HG03520 (cell line): ENCODE data around the gene CCDC144A.
"Not testable (repeated sequence)": the region's sequence is repeated elsewhere in the genome, so short reads cannot be mapped to it uniquely, and the experiment has no call there.

Source experiments
- ATAC-seq: cut with Tn5 transposase; IDR thresholded peaks from one replicate; pipeline ENCODE4 v1.9.1; 2021; ENCODE audit warnings: mild to moderate bottlenecking, moderate library complexity; ENCODE audit not compliant: unreplicated experiment

The CCDC144A gene, protein sequence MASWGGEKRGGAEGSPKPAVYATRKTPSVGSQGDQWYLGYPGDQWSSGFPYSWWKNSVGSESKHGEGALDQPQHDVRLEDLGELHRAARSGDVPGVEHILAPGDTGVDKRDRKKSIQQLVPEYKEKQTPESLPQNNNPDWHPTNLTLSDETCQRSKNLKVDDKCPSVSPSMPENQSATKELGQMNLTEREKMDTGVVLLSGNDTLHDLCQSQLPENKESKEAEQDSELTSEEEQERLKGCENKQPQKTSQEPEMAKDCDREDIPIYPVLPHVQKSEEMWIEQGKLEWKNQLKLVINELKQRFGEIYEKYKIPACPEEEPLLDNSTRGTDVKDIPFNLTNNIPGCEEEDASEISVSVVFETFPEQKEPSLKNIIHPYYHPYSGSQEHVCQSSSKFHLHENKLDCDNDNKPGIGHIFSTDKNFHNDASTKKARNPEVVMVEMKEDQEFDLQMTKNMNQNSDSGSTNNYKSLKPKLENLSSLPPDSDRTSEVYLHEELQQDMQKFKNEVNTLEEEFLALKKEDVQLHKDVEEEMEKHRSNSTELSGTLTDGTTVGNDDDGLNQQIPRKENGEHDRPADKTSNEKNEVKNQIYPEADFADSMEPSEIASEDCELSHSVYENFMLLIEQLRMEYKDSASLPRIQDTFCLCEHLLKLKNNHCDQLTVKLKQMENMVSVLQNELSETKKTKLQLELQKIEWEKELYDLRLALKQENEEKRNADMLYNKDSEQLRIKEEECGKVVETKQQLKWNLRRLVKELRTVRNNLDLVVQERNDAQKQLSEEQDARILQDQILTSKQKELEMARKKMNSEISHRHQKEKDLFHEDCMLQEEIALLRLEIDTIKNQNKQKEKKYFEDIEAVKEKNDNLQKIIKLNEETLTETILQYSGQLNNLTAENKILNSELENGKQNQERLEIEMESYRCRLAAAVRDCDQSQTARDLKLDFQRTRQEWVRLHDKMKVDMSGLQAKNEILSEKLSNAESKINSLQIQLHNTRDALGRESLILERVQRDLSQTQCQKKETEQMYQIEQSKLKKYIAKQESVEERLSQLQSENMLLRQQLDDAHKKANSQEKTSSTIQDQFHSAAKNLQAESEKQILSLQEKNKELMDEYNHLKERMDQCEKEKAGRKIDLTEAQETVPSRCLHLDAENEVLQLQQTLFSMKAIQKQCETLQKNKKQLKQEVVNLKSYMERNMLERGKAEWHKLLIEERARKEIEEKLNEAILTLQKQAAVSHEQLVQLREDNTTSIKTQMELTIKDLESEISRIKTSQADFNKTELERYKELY (N-terminal part only)

DNA sequence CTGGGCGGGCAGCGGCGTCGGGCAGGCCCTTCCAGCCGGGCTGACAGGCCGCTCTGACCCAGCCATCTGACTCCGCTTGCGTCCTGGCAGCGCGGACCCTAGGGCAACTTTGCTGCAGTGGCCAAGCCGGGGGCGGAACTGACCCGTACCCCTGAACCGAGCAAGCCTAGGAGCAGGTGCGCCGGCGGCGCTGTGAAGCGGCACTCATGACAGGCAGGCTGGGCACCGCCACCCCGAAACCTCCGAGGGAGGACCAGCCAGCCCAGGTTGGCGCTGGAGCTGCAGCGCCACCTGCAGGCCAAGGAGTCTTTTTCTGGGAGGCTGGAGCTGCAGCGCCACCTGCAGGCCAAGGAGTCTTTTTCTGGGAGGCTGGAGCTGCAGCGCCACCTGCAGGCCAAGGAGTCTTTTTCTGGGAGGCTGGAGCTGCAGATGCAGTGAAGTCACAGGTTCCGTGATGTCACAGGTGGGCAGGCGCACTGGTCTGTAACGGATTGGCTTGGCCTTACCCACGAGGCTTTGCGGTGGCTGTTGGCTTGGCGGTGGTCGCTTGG, at the start of gene CCDC144A:
TSS of gene CCDC144A (plus strand) at position 511 of the 551 bp plus-strand sequence. CDS start 160 bp downstream, outside the sequence.
- ATAC-seq: not testable (repeated sequence)

DNA sequence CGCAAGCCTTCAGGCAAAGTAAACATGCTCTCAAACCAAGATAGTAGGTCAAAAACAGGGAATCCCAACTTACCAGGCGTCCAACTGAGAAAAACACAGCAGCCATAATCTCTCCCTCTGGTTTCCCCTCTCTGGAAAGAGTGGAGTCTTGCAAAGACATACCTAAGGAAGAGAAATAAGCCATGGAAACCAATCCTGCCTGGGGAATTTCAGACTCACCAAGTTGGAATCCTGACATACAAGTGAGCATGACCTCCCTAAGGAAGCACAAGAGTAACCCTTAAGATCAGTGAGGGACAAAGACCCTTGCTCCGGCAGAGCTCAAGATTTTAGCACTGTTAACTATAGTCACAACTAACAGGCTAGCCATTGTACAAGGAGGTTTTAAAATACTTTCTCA, 40.5 kb upstream of the CCDC144A start:
- no peak for ATAC-seq

DNA sequence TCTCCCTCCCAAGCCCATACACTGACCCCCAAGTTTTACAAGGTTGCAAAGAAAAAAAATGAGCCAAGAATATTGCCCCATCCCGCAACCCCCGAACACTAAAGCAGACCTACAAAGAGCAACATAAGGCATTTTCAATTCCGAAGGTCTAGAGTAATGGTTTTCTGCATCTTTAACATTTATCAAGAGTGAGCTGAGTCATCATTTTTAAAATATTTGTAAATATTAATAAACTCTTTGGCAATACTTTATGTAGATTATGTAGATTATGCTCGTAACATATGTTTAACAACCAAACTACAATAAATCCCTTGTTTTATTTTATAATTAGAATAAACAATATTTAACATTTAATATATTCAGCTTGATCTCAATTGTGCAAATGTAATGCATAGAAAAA, 37.8 kb upstream of the CCDC144A start:
- ATAC-seq: no peak

DNA sequence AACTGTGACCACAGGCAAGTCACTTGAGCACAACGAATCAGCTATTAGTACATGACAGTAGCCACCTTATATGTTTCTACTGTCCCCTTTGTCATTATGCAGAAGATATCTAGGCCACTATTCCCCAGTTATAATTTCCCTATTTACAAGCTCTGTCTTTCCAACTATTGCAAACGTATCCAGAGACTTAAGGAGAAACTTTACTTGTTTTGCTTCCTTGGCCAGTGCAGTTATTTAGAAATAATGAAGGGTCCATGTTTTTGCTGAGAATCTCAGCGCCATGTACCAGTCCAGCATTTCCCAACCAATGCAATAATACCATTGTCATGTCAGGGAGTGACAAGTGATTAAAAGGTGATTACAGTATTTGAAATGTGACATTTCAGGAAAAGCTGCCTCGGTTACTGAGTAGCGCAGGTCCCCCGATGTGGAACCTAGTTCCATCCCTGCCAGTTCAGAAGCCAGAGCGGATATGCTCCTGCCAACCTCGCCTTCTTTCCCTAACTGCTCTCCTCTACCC, 37.1 kb upstream of the CCDC144A start:
- ATAC-seq: no peak

DNA sequence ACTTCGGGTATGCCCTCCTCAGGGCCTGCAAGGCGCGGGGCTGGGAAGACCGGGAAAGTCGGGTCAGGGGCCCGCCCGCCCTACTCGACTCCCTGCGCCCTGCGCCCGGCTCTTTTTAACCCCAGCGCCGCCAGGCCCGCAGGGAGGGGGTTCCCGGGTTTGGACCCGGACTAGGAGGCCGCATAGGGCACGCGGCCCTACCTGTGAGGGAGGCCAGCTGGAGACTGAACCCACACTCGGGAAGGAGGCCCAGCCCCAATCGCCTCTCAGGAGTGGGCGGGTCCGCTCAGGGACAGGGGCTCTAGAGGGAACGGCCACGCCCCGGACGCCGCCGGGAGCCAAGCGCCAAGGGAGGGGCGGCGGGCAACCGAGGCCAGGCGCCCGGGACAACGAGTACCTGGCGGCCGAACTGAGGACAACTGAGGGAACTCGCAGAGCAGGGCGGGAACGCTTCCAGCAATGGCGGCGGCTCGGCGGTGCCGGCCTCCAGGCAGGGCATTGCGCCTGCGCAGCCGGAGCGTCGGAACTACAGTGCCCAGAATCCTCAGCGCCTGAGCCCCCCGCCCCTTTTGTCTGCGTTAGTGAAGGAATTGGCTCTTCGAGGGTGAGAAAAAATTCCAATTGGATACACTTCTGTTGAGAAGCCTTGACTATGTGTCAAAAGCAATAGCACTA, 36.5 kb upstream of the CCDC144A start, which contains the start of gene ZNF624:
TSS of gene ZNF624 (minus strand) at position 484 of the 675 bp plus-strand sequence.
- peak; percentile 92 for ATAC-seq

DNA sequence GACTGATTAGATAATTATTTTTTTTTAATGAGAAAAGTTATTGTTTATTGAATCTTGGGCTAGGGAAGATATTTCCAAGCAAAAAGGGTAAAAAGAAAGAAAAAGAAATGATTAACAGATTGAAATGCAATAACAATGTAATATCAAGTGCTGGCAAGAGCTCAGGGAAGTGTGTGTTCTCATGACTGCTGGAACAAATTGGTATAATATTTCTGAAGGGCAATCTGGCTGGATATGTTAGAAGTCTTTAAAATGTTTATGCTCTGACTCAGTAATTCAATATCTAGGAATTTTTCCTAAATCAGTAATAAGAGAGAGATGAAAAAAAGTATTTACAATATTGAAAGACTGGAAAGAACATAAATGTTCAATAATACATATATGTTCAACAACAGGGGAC, 28.8 kb upstream of the CCDC144A start:
- no peak for ATAC-seq

DNA sequence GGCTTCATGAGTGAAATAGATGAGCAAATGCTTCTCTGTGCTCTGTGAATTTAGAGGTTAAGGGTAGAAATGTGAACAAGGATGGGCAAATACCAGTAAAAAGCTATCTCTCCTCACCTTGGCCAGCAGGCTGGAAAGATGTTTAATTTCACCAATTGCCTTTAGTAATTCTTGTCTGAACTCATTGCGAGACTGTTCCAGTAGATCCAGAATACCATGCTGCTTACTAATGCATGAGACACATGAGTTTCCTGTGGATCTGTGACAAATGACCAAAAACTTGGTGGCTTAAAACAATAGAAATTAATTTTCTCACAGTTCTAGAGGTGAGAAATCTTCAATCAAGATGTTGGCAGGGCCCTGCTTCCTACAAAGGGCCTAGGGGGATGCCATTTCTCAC, 27.1 kb upstream of the CCDC144A start:
- no peak for ATAC-seq

DNA sequence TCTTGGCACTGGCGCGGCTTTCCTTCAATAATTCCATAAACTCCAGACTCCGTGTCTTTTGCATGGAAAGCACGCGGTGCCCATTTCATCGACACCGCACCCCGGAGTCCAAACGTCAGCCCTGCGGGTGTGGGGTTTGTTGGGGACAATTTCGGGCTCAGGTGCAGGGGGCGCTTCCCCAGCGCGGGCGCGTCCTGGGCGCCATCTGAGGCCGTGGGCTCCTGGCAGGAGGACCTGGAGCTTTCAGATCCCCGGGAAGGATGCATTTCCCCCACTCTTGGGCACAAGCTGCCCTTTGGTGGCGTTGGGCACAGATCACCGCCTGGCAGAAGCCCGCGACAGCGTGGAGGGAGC, 23.5 kb upstream of the CCDC144A start:
- ATAC-seq: not testable (repeated sequence)

DNA sequence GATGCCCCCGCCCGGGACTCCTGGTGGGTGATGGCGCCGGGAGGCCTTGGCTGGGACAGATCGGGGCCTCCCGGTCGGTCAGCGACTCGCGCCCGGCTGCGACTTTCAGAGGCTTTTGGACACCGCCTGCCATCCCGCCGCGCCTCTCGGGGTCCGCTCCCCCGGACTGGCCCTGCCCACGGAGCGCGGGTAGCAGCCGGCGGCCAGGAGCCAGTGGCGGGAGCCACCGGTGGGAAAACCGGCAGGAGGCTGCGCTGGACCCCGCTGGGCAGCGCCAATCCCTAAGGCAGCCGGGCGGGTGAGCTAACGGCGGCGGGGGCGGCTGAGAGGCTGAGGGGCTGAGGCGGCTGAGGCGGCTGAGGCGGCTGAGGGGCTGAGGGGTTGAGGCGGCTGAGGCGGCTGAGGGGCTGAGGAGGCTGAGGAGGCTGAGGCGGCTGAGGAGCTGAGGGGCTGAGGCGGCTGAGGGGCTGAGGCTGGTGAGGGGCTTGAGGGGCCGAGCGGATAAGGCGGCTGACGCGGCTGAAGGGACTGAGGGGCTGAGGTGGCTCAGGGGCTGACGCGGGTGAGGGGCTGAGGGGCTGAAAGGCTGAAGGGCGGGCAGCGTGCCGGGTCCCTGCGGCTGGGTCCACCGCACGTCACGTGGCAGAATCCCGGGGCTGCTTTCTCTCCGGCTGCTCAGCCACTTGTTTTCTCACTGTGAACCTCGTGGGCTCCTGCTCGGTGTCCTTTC, 23.0 kb upstream of the CCDC144A start:
- ATAC-seq: not testable (repeated sequence)

DNA sequence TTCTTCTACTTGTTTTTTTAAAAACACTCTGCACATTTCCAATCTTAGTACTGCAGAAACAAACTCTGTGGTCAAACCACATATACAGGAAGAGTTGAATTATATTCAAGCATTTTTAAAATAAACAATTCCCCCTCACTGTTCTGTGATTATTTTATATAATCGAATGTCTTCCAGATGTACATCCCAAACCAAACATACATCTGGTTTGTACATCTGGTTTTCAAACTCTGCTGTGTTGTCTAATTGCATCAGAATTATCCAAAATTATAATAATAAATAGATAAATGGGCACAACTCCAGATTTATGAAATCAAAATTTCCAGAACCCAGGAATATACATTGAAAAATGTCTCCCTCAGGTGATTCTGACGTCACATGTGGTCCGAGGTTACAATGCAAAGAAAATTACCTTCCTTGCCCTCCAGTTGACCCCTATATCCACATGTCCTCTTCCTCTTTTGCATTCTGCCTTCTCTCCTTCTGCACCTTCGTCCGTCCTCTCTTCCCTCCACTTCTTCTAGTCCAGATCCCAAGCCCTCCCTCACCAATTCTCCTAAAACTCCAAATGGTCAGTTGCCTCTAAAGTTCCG, 13.3 kb upstream of the CCDC144A start:
- ATAC-seq: no peak

DNA sequence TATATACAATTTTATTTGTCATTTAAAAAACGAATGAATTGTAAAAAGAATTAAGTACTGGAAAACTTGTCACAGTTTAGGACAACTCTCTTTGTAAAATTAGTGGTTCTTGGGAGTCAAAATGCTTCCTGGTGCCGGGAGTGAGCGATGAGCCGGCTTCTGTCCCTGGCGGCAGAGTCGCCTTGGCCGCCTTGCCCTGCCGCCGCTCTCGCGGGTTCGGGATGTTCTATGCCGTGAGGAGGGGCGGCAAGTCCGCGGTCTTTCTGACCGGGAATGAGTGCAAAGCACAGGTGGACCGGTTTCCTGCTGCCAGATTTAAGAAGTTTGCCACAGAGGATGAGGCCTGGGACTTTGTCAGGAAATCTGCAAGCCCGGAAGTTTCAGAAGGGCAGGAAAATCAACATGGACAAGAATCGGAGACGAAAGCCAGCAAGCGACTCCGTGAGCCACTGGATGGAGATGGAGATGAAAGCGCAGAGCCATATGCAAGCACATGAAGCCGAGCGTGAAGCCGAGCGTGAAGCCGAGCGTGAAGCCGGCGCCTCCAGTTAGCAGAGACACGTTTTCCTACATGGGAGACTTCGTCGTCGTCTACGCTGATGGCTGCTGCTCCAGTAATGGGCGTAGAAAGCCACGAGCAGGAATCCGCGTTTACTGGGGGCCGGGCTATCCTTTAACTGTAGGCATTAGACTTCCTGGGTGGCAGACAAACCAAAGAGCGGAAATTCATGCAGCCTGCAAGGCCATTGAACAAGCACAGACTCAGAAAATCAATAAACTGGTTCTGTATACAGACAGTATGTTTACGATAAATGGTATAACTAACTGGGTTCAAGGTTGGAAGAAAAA, 6.5 kb upstream of the CCDC144A start:
- ATAC-seq: not testable (repeated sequence)

DNA sequence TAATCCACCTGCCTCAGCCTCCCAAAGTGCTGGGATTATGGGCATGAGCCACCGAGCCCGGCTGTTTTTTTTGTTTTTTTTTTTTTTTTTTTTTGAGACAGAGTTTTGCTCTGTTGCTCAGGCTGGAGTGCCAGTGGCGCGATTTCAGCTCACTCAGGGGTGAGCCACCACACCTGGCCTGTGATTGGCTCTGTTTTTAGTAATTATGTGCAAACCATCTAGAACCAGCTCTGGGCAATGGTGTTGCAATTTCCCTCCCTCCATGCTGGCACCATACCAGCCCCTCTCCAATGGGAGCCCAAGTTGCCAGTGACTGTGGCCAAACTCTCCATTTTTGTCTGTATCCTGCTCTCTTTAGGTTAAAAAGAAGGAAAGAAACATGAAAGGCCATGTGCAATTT, 4.0 kb upstream of the CCDC144A start:
- not testable (repeated sequence) for ATAC-seq

DNA sequence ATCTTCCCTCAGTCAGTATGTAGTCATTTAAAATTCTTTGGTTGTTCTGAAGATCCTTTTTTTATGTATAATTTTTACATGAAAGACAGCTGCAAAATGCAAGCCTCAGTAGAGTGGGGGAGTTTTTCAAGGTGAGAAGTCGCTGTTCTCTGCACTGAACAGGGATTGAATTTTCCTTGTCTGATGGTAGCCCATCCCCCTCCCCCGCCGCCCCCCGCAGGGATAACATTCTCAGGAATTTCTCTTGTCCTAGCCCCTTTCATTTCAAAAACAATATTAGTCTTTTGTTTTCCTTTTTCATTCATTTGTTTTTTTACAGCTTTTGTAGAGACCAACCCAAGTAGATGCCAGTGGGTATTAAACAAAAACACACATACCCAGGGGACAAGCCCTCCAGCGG, 2.9 kb upstream of the CCDC144A start:
- ATAC-seq: not testable (repeated sequence)

DNA sequence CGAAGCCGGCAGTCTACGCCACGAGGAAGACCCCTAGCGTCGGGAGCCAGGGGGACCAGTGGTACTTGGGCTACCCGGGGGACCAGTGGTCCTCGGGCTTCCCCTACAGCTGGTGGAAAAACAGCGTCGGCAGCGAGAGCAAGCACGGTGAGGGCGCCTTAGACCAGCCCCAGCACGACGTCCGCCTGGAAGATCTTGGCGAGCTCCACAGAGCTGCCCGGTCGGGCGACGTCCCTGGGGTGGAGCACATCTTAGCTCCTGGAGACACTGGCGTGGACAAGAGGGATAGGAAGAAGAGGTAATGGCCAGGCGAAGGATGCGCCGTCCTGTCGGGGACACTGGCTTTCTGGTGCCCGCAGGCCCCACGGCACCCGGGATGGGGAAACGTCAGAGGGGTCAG, 406 bp downstream of the CCDC144A start:
- not testable (repeated sequence) for ATAC-seq

DNA sequence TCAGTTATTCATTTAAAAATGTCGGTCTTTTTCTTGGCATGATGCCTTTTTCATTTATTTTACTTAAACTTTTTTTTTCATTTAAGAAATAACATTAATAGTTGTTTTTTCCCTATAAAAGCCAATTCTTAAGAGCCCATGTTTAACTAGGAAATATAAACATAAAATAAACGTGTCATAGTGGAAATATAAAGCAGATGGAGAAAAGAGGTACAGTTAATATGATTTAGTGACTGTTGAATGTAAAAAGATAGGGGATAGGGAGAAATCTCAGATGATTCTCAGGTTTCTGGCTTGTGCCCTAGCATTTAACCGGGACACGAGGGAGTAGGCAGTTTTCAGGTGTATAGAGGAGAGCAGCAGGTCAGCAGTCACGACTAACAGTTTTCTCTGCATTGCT, 7.6 kb downstream of the CCDC144A start:
- ATAC-seq: not testable (repeated sequence)

DNA sequence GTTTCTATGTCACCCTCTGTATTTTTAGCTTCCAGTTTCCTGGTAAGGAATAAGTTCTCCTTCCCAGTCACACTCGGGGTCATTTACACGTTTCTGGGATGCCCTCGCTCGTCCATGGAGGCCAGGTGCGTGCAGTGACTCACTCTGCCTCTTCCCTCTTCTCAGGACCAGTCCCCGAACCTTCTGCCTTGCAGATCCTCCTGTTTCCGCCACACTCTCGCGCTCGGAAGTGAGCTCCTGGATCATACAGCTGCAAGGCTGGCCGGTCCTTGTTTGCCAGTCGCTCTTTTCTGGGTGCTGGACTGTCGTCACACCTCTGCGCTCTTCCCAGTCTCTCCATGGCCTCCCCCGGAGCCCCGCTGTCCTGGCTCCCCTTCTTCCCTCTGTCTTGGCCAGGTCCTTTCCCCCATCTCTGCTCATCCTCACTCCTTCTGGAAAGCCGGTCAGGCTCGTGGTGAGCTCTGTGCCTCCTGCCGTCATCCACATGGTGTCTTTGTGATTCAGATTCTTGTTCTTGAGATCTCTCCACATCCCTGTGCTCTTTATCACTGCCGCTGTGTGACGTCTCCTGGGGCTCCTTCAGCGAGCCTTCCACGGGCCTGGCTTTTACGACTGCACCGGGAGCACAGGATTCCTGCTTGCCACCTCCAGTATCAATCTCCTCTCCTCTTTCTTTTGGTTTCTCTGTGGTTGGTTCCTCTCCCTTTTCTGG, 55.6 kb downstream of the CCDC144A start:
- not testable (repeated sequence) for ATAC-seq

DNA sequence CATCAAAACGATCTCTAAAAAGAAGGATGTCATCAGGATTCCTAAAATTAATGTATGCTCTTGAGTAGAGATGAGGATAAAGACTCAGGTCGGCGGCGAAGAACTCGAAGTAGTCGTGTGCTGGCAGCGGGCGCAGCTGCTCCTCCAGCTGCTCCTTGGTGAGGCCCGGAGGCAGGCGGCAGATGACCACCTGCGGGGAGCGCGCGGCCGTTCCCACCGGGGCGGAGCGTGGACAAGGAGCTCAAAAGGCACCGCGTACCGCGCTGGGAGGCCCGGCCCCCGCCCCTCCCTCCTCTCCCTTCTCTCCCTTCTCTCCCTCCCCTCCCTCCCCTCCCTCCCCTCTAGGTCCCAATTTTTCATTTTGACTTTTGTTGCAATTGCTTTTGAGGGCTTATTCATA, 56.5 kb downstream of the CCDC144A start:
- ATAC-seq: not testable (repeated sequence)
